Thyroid gland (tissue), 4 donors: Measurements from ENCODE around the gene TRAF3IP1. TPM values are rescaled to one million over a fixed set of nuclear protein-coding genes. Genes with fewer than 3 reads are reported as not detected.

Experiments
- DNase-seq, 2 donors: peaks; one replicate each; pipeline ENCODE4 v3.0.0-alpha.2; 2019
- H3K27ac ChIP-seq, 3 donors: fragments of 200-600 bp; sonication (generic); 1 replicate in 2 of 3; 2 replicates in 1 of 3; pipeline ENCODE4 v1.5.1; 2016 to 2019; ENCODE audit warnings: mild to moderate bottlenecking in 1 of 3, moderate library complexity in 1 of 3
- H3K27me3 ChIP-seq: fragments of 200-600 bp; sonication (generic); one replicate; pipeline ENCODE4 v1.5.1; 2019
- H3K36me3 ChIP-seq, 2 donors: fragments of 200-600 bp; sonication (generic); one replicate each; pipeline ENCODE4 v1.5.1; 2016 to 2019
- H3K4me1 ChIP-seq, 2 donors: fragments of 200-600 bp; sonication (generic); one replicate each; pipeline ENCODE4 v1.5.1; 2017 to 2019
- H3K4me3 ChIP-seq, 3 donors: fragments of 200-600 bp; sonication (generic); replicated peaks in 1 of 3; 1 replicate in 2 of 3; 2 replicates in 1 of 3; pipeline ENCODE4 v1.5.1; 2016; ENCODE audit warnings: mild to moderate bottlenecking in 1 of 3
- H3K9me3 ChIP-seq: fragments of 200-600 bp; sonication (generic); one replicate; pipeline ENCODE4 v1.5.1; 2017
- CTCF ChIP-seq, 6 experiments: fragments of 200-600 bp in 3 of 6; fragments of 450-650 bp in 3 of 6; sonication (generic) in 3 of 6; IDR thresholded peaks; one replicate each; pipeline ENCODE4 v1.5.1; 2016 to 2019; ENCODE audit warnings: antibody characterized with exemption in 6 of 6, mild to moderate bottlenecking in 2 of 6, inconsistent platforms in 1 of 6, moderate library complexity in 1 of 6
- POLR2A ChIP-seq, 2 donors: fragments of 450-650 bp; IDR thresholded peaks; one replicate each; pipeline ENCODE4 v1.6.1; 2017; ENCODE audit warnings: antibody characterized with exemption in 2 of 2, mild to moderate bottlenecking in 2 of 2, moderate library complexity in 1 of 2
- WGBS, 2 donors: methylation state at CpG; one replicate each; pipeline ENCODE4 v1.1.5; 2017; 5-methylcytosine and 5-hydroxymethylcytosine counted together
- intact Hi-C: fragments of 100-400 bp; cut with DNase I; formaldehyde crosslinking; loops from one replicate; pipeline ENCODE4 v1.15.1; 2023
- total RNA-seq, 4 donors: library from RNA; depleted of rRNA; stranded (reverse); fragments of >200 nt; gene quantifications; one replicate each; pipeline ENCODE4 v1.2.3, GENCODE V29; 2016

TRAF3IP1 gene
- total RNA-seq, 4 donors from 2014 or later: 19.5 to 24.7 (median 22.2) TPM

GRCh38 chr2:238420442-238420841, 100.1 kb downstream of the TRAF3IP1 start:
- intact Hi-C loops: no loop called here

GRCh38 chr2:238420878-238421694, 100.8 kb downstream of the TRAF3IP1 start:
- no peak overlapping the region for H3K27ac ChIP-seq

More at GRCh38 chr2:238420442-238420841, 100.1 kb downstream of the TRAF3IP1 start:
- 58 to 62% methylated on average over 8 of the region's 8 CpGs for WGBS, 2 donors
- Histone ChIP-seq H3K27me3 (no peaks in the 10 kb centered on the region), H3K4me1 (peaks cover 0 to 7% of the 10 kb centered on the region in 2 donors), H3K4me3 (no peak overlapping the region), H3K27ac (no peak overlapping the region), H3K9me3 (no peaks in the 10 kb centered on the region), H3K36me3 (no peaks in the 10 kb centered on the region)
- DNase-seq: no peak
- TF ChIP-seq POLR2A (IDR thresholded peaks at IDR 0.05) (no peak), CTCF (IDR thresholded peaks at IDR 0.05) (no peak)

GRCh38 chr2:238421695-238422035, 101.3 kb downstream of the TRAF3IP1 start:
- H3K36me3 ChIP-seq: no peaks in the 10 kb centered on the region
- H3K4me3 ChIP-seq: no peak overlapping the region
- TF ChIP-seq CTCF (IDR thresholded peaks at IDR 0.05): no peak
- no peak for TF ChIP-seq POLR2A (IDR thresholded peaks at IDR 0.05)
- DNase-seq: no peak
- 83 to 84% methylated on average over 17 to 18 of the region's 18 CpGs for WGBS, 2 donors
- no peaks in the 10 kb centered on the region for H3K27me3 ChIP-seq
- no peak overlapping the region for H3K27ac ChIP-seq
- intact Hi-C loops: no loop called here
- H3K4me1 ChIP-seq: peaks cover 4 to 15% of the 10 kb centered on the region in 2 donors
- H3K9me3 ChIP-seq: no peaks in the 10 kb centered on the region

More at GRCh38 chr2:238420878-238421694, 100.8 kb downstream of the TRAF3IP1 start:
- H3K9me3 ChIP-seq: no peaks in the 10 kb centered on the region
- H3K36me3 ChIP-seq: no peaks in the 10 kb centered on the region
- no peak overlapping the region for H3K4me3 ChIP-seq
- H3K27me3 ChIP-seq: no peaks in the 10 kb centered on the region
- WGBS, 2 donors: 58 to 71% methylated on average over 16 of the region's 16 CpGs
- intact Hi-C loops: no loop called here
- H3K4me1 ChIP-seq: peaks cover 4 to 13% of the 10 kb centered on the region in 2 donors
- TF ChIP-seq CTCF (IDR thresholded peaks at IDR 0.05) (no peak), POLR2A (IDR thresholded peaks at IDR 0.05) (no peak)
- no peak for DNase-seq

- DNase-seq: no peak
- H3K36me3 ChIP-seq: no peaks in the 10 kb centered on the region
- no peaks in the 10 kb centered on the region for H3K27me3 ChIP-seq
- H3K9me3 ChIP-seq: no peaks in the 10 kb centered on the region
- TF ChIP-seq POLR2A (IDR thresholded peaks at IDR 0.05) (no peak), CTCF (IDR thresholded peaks at IDR 0.05) (no peak)
- intact Hi-C loops: no loop called here
- no peak overlapping the region for H3K4me3 ChIP-seq
- 90 to 94% methylated on average over 8 to 10 of the region's 10 CpGs for WGBS, 2 donors
- H3K27ac ChIP-seq: no peak overlapping the region
- peaks cover 4 to 15% of the 10 kb centered on the region in 2 donors for H3K4me1 ChIP-seq
Measured at GRCh38 chr2:238422285-238422684, 102.0 kb downstream of the TRAF3IP1 start.

GRCh38 chr2:238422940-238423339, 102.6 kb downstream of the TRAF3IP1 start:
- TF ChIP-seq CTCF (IDR thresholded peaks at IDR 0.05) (no peak), POLR2A (IDR thresholded peaks at IDR 0.05) (no peak)
- no peak for DNase-seq
- Histone ChIP-seq H3K9me3 (no peaks in the 10 kb centered on the region), H3K27ac (no peak overlapping the region), H3K4me1 (peaks cover 9 to 20% of the 10 kb centered on the region in 2 donors), H3K4me3 (no peak overlapping the region), H3K36me3 (no peaks in the 10 kb centered on the region), H3K27me3 (no peaks in the 10 kb centered on the region)
- intact Hi-C loops: no loop called here
- WGBS, 2 donors: 94 to 100% methylated on average over 3 of the region's 7 CpGs
